Spleen (tissue), 7 donors: ENCODE results near the gene FSTL5.

Experiments
- POLR2A ChIP-seq, 3 donors: fragments of 450-650 bp; IDR thresholded peaks; one replicate each; pipeline ENCODE4 v1.5.1; 2017; ENCODE audit warnings: antibody characterized with exemption in 3 of 3, mild to moderate bottlenecking in 1 of 3
- POLR2AphosphoS5 ChIP-seq, 3 donors: sonication (generic); formaldehyde crosslinking; IDR thresholded peaks; one replicate each; pipeline ENCODE4 v1.5.1; 2017; ENCODE audit warnings: antibody characterized with exemption in 3 of 3
- TF ChIP-seq, protein P1 (sequence below), 11 experiments: fragments of 200-600 bp in 7 of 11; fragments of 450-650 bp in 4 of 11; sonication (generic) in 4 of 11; IDR thresholded peaks in 8 of 11; conservative IDR thresholded peaks in 3 of 11; 1 replicate in 7 of 11; 2 replicates in 4 of 11; pipeline versions ENCODE4 v1.4.0 to v1.8.0; 2016 to 2021; ENCODE audit warnings: antibody characterized with exemption in 11 of 11, inconsistent platforms in 4 of 11, mild to moderate bottlenecking in 1 of 11
- donor health status: DM: no; HTN: no; CAD: no; lungs with moderate emphysema.
- donor health status: DM: no; HTN: no; CAD: no.
- donor health status: DM: no; HTN: no; CAD: no.

GRCh38 chr4:161948026-161948770 lies 215.6 kb downstream of the FSTL5 start:
- TF ChIP-seq, protein P1, sequence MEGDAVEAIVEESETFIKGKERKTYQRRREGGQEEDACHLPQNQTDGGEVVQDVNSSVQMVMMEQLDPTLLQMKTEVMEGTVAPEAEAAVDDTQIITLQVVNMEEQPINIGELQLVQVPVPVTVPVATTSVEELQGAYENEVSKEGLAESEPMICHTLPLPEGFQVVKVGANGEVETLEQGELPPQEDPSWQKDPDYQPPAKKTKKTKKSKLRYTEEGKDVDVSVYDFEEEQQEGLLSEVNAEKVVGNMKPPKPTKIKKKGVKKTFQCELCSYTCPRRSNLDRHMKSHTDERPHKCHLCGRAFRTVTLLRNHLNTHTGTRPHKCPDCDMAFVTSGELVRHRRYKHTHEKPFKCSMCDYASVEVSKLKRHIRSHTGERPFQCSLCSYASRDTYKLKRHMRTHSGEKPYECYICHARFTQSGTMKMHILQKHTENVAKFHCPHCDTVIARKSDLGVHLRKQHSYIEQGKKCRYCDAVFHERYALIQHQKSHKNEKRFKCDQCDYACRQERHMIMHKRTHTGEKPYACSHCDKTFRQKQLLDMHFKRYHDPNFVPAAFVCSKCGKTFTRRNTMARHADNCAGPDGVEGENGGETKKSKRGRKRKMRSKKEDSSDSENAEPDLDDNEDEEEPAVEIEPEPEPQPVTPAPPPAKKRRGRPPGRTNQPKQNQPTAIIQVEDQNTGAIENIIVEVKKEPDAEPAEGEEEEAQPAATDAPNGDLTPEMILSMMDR (IDR thresholded peaks at IDR 0.05 in 8 of 11, conservative IDR thresholded peaks at IDR 0.05 in 3 of 11): no peak
- TF ChIP-seq POLR2AphosphoS5 (IDR thresholded peaks at IDR 0.05) (no peak), POLR2A (IDR thresholded peaks at IDR 0.05) (no peak)
